ENCODE data around the gene KLB.
"Not testable (repeated sequence)": the region's sequence is repeated elsewhere in the genome, so short reads cannot be mapped to it uniquely, and the experiment has no call there.

Gene KLB

GRCh38 chr4:39415678-39416283, 9.1 kb downstream of the KLB start:
- DNase-seq: no peak
- in situ Hi-C loops (cut with HindIII; ENCODE audit: low pct_ligation_motif_present, low pct_unique_long_range_greater_than_20kb, low sequenced_read_pairs): no loop called here

GRCh38 chr4:39422247-39422646, 15.5 kb downstream of the KLB start:
- DNase-seq: no peak
- in situ Hi-C loops (cut with HindIII; ENCODE audit: low pct_ligation_motif_present, low pct_unique_long_range_greater_than_20kb, low sequenced_read_pairs): no loop called here

GRCh38 chr4:39425297-39425696, 18.6 kb downstream of the KLB start:
- DNase-seq; in situ Hi-C loops (cut with HindIII; ENCODE audit: low pct_ligation_motif_present, low pct_unique_long_range_greater_than_20kb, low sequenced_read_pairs): not testable (repeated sequence)

GRCh38 chr4:39426728-39427127, 20.0 kb downstream of the KLB start:
- DNase-seq: no peak
- in situ Hi-C loops (cut with HindIII; ENCODE audit: low pct_ligation_motif_present, low pct_unique_long_range_greater_than_20kb, low sequenced_read_pairs): no loop called here

GRCh38 chr4:39427520-39428114, 20.9 kb downstream of the KLB start:
- in situ Hi-C loops (cut with HindIII; ENCODE audit: low pct_ligation_motif_present, low pct_unique_long_range_greater_than_20kb, low sequenced_read_pairs): no loop called here
- DNase-seq: no peak

- no peak for DNase-seq
- in situ Hi-C loops (cut with HindIII; ENCODE audit: low pct_ligation_motif_present, low pct_unique_long_range_greater_than_20kb, low sequenced_read_pairs): no loop called here
Observed at GRCh38 chr4:39429476-39430334, 23.0 kb downstream of the KLB start.

- in situ Hi-C loops (cut with HindIII; ENCODE audit: low pct_ligation_motif_present, low pct_unique_long_range_greater_than_20kb, low sequenced_read_pairs): no loop called here
- no peak for DNase-seq
Observed at GRCh38 chr4:39433878-39434492, 27.3 kb downstream of the KLB start.

GRCh38 chr4:39435659-39436563, 29.2 kb downstream of the KLB start:
- in situ Hi-C loops (cut with HindIII; ENCODE audit: low pct_ligation_motif_present, low pct_unique_long_range_greater_than_20kb, low sequenced_read_pairs): no loop called here
- no peak for DNase-seq

GRCh38 chr4:39441593-39441992, 34.9 kb downstream of the KLB start:
- in situ Hi-C loops (cut with HindIII; ENCODE audit: low pct_ligation_motif_present, low pct_unique_long_range_greater_than_20kb, low sequenced_read_pairs): no loop called here
- no peak for DNase-seq

- in situ Hi-C loops (cut with HindIII; ENCODE audit: low pct_ligation_motif_present, low pct_unique_long_range_greater_than_20kb, low sequenced_read_pairs): no loop called here
- no peak for DNase-seq
Observed at GRCh38 chr4:39442998-39443397, 36.3 kb downstream of the KLB start.

- in situ Hi-C loops (cut with HindIII; ENCODE audit: low pct_ligation_motif_present, low pct_unique_long_range_greater_than_20kb, low sequenced_read_pairs): no loop called here
- no peak for DNase-seq
Observed at GRCh38 chr4:39446483-39446841, 39.7 kb downstream of the KLB start.

GRCh38 chr4:39446842-39447573, 40.3 kb downstream of the KLB start:
- in situ Hi-C loops (cut with HindIII; ENCODE audit: low pct_ligation_motif_present, low pct_unique_long_range_greater_than_20kb, low sequenced_read_pairs): no loop called here
- DNase-seq: no peak

- no peak for DNase-seq
- in situ Hi-C loops (cut with HindIII; ENCODE audit: low pct_ligation_motif_present, low pct_unique_long_range_greater_than_20kb, low sequenced_read_pairs): no loop called here
Observed at GRCh38 chr4:39450618-39451017, 43.9 kb downstream of the KLB start.

GRCh38 chr4:39451423-39452023, 44.8 kb downstream of the KLB start:
- no peak for DNase-seq
- in situ Hi-C loops (cut with HindIII; ENCODE audit: low pct_ligation_motif_present, low pct_unique_long_range_greater_than_20kb, low sequenced_read_pairs): no loop called here

- DNase-seq: no peak
- in situ Hi-C loops (cut with HindIII; ENCODE audit: low pct_ligation_motif_present, low pct_unique_long_range_greater_than_20kb, low sequenced_read_pairs): no loop called here
Observed at GRCh38 chr4:39452153-39452859, 45.6 kb downstream of the KLB start.

GRCh38 chr4:39452860-39453587, 46.3 kb downstream of the KLB start:
- in situ Hi-C loops (cut with HindIII; ENCODE audit: low pct_ligation_motif_present, low pct_unique_long_range_greater_than_20kb, low sequenced_read_pairs): no loop called here
- no peak for DNase-seq
